ENCODE measurements around the gene CLTC.

GRCh38 chr17:59617156-59617732 lies 2.5 kb upstream of the CLTC start:
- TF ChIP-seq CTCF (conservative IDR thresholded peaks at IDR 0.05; ENCODE audit: low read depth, low read length) (no peak), MAZ (IDR thresholded peaks at IDR 0.05; ENCODE audit: borderline replicate concordance, low read depth, low read length) (no peak), POLR2A (IDR thresholded peaks at IDR 0.05; ENCODE audit: low read depth, low read length) (no peak), RCOR1 (IDR thresholded peaks at IDR 0.05; ENCODE audit: insufficient replicate concordance, low read length) (no peak), USF2 (IDR thresholded peaks at IDR 0.05; ENCODE audit: low read depth, low read length) (no peak)
